C4-2B (cell line): ENCODE data around the gene ADAT1.
A peak's percentile ranks its signal among the peaks of the same experiment; 100 is the strongest.

ENCODE experiments used
- H3K27ac ChIP-seq: fragments of 450-650 bp; 2 replicates; pipeline ENCODE4 v1.5.1; 2017
- CTCF ChIP-seq: fragments of 450-650 bp; conservative IDR thresholded peaks from 2 replicates; pipeline ENCODE4 v1.5.1; 2017; ENCODE audit warnings: mild to moderate bottlenecking
- ZFX ChIP-seq: fragments of 450-650 bp; IDR thresholded peaks from 2 replicates; pipeline ENCODE4 v1.6.1; 2017

ADAT1 gene, protein sequence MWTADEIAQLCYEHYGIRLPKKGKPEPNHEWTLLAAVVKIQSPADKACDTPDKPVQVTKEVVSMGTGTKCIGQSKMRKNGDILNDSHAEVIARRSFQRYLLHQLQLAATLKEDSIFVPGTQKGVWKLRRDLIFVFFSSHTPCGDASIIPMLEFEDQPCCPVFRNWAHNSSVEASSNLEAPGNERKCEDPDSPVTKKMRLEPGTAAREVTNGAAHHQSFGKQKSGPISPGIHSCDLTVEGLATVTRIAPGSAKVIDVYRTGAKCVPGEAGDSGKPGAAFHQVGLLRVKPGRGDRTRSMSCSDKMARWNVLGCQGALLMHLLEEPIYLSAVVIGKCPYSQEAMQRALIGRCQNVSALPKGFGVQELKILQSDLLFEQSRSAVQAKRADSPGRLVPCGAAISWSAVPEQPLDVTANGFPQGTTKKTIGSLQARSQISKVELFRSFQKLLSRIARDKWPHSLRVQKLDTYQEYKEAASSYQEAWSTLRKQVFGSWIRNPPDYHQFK

GRCh38 chr16:75622761-75623605 is at the start of gene ADAT1:
Gene ADAT1, minus strand, starts transcription at chr16:75623281. Its CDS starts 2,482 bp downstream, at chr16:75620799.
- TF ChIP-seq ZFX (peak; percentile 54), CTCF (no peak)
- peak within 1 kb of the TSS; percentile 86 for H3K27ac ChIP-seq

DNA sequence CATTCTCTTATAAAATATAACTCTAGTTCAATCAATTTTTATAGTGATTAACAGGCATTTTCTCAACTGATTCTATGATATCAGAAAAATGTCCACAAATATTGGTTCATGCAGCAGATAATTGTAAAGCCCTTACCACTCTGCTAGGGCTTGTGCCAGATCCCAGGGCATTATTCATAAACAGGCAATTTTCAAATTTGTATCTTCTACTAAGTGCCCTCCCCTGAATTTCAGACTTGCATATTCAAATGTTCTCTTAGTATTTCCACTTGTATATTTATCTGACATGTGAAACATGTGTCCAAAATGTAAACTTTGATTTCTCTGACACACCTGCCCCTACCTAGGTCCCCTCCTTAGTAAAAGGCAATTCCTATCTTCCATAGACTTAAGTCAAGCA is 44.4 kb upstream of the ADAT1 start:
- TF ChIP-seq CTCF (no peak), ZFX (no peak)
- H3K27ac ChIP-seq, result no peak overlapping the region

- TF ChIP-seq CTCF (no peak), ZFX (no peak)
- H3K27ac ChIP-seq, result no peak overlapping the region
These were observed 37.7 kb upstream of the ADAT1 start for GRCh38 chr16:75660726-75661302.

- no peak overlapping the region for H3K27ac ChIP-seq
- no peak for TF ChIP-seq CTCF
- no peak for TF ChIP-seq ZFX
These were observed 37.2 kb upstream of the ADAT1 start for GRCh38 chr16:75660321-75660720.

GRCh38 chr16:75658175-75658574 is 35.1 kb upstream of the ADAT1 start:
- TF ChIP-seq ZFX (no peak), CTCF (no peak)

DNA sequence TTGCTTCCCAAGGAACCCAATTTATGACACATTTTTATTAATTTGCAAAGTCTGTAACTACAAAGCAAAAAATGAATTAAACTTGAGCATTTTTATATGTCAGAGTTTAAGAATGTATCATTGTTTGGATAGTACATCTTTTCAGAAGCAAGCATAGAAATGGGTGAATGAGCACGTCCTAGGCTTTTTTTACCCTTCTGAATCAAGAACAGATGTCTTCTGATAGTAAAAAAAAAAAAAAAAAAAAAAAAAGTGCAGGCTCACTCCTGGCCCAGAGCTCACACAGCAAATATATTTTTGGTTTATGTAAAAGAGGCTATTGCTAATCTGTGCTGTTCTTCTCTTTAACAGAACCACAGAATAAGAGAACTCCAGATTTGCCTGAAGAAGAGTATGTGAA is 30.8 kb upstream of the ADAT1 start:
- TF ChIP-seq CTCF (no peak), ZFX (no peak)
- no peak overlapping the region for H3K27ac ChIP-seq

More at GRCh38 chr16:75658175-75658574, 35.1 kb upstream of the ADAT1 start:
- H3K27ac ChIP-seq, result no peak overlapping the region
